C4-2B (cell line): ENCODE results near the gene MPDU1.
A peak's percentile ranks its signal among the peaks of the same experiment; 100 is the strongest.

ENCODE experiments used
- H3K27ac ChIP-seq: fragments of 450-650 bp; 2 replicates; pipeline ENCODE4 v1.5.1; 2017
- ZFX ChIP-seq: fragments of 450-650 bp; IDR thresholded peaks from 2 replicates; pipeline ENCODE4 v1.6.1; 2017
- TF ChIP-seq, protein P1 (sequence below): fragments of 450-650 bp; conservative IDR thresholded peaks from 2 replicates; pipeline ENCODE4 v1.5.1; 2017; ENCODE audit warnings: mild to moderate bottlenecking

MPDU1 gene

GRCh38 chr17:7606280-7606679 is 22.6 kb downstream of the MPDU1 start:
- TF ChIP-seq, protein P1, sequence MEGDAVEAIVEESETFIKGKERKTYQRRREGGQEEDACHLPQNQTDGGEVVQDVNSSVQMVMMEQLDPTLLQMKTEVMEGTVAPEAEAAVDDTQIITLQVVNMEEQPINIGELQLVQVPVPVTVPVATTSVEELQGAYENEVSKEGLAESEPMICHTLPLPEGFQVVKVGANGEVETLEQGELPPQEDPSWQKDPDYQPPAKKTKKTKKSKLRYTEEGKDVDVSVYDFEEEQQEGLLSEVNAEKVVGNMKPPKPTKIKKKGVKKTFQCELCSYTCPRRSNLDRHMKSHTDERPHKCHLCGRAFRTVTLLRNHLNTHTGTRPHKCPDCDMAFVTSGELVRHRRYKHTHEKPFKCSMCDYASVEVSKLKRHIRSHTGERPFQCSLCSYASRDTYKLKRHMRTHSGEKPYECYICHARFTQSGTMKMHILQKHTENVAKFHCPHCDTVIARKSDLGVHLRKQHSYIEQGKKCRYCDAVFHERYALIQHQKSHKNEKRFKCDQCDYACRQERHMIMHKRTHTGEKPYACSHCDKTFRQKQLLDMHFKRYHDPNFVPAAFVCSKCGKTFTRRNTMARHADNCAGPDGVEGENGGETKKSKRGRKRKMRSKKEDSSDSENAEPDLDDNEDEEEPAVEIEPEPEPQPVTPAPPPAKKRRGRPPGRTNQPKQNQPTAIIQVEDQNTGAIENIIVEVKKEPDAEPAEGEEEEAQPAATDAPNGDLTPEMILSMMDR, result no peak
- no peak for TF ChIP-seq ZFX
- H3K27ac ChIP-seq, result no peak overlapping the region

- TF ChIP-seq, protein P1, result no peak
- TF ChIP-seq ZFX, result no peak
- H3K27ac ChIP-seq, result no peak overlapping the region
These were observed 27.0 kb downstream of the MPDU1 start for GRCh38 chr17:7610641-7611040.

DNA sequence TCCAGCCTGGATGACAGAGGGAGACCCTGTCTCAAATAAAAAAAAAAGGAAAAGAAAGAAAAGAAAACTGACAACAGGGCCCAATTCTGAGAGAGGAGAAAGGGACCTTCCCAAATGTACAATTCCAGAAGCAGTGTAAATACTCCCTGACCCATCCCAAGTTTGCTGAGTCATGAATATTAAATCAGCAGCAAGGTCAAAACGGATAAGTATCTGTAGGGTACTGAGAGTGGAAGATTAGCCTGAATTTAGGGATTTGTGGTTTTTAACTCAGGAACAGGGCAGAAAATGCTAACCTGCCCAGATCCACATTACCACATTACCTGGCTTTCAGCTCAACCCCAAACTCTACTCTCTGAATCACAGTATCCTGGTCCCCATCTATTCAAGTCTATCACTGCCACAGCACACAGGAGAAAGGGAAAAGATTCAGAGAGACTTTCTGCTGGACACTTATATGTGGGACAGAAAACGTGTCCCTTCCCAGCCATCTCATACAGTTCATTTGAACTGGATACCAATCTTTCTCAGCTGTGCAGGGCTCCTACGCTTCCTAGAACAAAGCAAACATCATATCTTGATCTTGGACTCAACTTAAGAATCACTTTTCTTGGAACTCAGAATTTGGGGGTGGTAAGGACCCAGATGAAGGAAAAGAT is 28.1 kb downstream of the MPDU1 start:
- TF ChIP-seq, protein P1, result no peak
- no peak for TF ChIP-seq ZFX
- H3K27ac ChIP-seq, result peak overlapping the region; percentile 13

GRCh38 chr17:7612294-7612640 is 28.6 kb downstream of the MPDU1 start:
- TF ChIP-seq, protein P1, result no peak
- peak overlapping the region; percentile 97 for H3K27ac ChIP-seq

- TF ChIP-seq, protein P1, result no peak
- no peak for TF ChIP-seq ZFX
- peak overlapping the region; percentile 97 for H3K27ac ChIP-seq
These were observed 30.2 kb downstream of the MPDU1 start for GRCh38 chr17:7613769-7614424.

- TF ChIP-seq, protein P1, result peak; percentile 78
- TF ChIP-seq ZFX, result peak; percentile 88; the same call in 1 of the 2 replicates
- peak within 1 kb of the TSS; percentile 97 for H3K27ac ChIP-seq
These were observed 31.0 kb downstream of the MPDU1 start, which contains the start of gene FXR2 for GRCh38 chr17:7614425-7615264. TSS of gene FXR2 (minus strand) at chr17:7614897. CDS start at chr17:7614532, 365 bp downstream.
